HG03354 (cell line): ENCODE data around the gene WDPCP.
"Not testable (repeated sequence)": the region's sequence is repeated elsewhere in the genome, so short reads cannot be mapped to it uniquely, and the experiment has no call there.

ENCODE experiments used
- ATAC-seq: cut with Tn5 transposase; IDR thresholded peaks from one replicate; pipeline ENCODE4 v1.9.1; 2021; ENCODE audit warnings: mild to moderate bottlenecking; ENCODE audit not compliant: unreplicated experiment, poor library complexity, severe bottlenecking

Gene WDPCP

DNA sequence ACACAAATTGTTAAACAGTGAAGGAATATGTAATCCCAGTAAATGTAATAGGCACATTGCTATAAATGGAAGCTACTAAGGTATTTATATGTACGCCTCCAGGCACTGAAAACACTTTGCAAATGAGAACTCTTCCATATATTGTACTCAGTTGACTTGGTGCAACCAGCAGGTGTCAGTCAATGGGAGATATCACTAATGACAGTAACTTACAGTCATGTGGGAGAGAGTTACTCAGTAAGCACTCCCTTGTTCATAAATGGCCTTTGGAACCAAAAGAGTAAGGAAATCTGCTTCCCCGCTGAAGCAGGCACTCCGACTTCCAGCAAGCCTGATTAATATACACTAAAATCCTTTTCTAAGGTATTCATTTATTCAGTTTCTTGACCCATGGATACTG lies 6.4 kb upstream of the WDPCP start:
- ATAC-seq, result no peak

DNA sequence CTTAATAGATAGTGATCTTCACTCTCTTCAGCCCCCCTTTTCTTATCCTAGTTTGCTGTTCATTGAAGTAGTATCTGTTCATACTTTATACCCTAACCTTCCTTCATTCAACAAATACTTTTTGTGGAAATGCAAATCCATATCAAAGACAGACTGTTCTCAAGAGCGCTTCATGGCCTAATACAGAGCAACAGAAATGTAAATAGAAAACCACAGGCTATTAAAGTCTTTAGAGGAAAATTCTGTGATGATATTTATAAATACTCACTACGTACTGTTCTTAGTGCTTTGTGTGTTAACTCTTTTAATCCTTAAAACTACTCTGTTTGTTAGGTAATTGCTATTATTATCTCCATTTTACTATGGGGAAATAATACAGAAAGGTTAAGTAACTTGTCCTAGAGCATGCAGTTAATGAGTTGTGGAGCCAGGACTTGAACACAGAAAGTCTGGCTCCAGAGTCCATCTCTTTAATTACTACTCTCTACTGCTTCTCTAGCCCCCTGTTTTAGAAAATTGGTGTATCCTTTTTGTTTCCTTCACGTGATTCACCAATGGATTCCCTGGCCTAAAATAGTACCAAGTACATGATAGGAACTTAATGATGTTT lies 3.4 kb upstream of the WDPCP start:
- ATAC-seq, result no peak

DNA sequence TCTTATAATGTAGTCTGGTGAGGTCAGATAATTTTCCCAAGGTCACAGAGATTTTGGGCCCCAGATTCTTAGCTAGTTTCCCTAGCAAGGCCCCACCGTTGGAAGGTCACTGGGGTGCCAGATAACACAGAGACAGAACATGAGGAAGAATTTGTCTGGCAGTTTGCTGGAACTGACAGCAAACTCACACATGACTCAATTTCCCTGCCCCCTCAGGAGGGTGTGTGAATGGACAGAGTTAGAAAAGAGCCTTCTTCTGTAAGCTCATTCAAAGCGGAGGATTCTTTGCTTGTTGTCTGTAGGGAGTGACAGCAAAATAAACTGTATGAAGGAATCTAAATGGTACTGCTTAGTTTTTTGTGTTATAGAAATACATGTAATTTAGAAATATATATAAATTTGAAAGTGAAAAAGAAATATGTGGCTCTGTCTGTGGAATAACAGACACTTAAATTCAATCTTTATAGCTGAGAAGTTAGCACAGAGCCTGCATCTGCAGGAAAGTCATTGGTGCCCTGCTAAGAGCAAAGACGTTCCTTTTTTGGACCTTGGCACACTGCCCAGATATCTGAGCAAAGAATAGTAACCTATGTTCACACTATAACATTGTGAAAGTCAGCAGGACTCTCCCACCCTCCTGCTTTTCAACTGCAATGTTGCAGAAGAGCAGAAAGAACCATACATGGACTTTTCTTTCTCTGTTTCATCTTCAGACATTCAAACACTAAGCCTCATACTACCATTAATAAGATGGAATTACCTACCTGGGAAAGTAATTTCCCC lies 2.5 kb upstream of the WDPCP start:
- ATAC-seq, result no peak

DNA sequence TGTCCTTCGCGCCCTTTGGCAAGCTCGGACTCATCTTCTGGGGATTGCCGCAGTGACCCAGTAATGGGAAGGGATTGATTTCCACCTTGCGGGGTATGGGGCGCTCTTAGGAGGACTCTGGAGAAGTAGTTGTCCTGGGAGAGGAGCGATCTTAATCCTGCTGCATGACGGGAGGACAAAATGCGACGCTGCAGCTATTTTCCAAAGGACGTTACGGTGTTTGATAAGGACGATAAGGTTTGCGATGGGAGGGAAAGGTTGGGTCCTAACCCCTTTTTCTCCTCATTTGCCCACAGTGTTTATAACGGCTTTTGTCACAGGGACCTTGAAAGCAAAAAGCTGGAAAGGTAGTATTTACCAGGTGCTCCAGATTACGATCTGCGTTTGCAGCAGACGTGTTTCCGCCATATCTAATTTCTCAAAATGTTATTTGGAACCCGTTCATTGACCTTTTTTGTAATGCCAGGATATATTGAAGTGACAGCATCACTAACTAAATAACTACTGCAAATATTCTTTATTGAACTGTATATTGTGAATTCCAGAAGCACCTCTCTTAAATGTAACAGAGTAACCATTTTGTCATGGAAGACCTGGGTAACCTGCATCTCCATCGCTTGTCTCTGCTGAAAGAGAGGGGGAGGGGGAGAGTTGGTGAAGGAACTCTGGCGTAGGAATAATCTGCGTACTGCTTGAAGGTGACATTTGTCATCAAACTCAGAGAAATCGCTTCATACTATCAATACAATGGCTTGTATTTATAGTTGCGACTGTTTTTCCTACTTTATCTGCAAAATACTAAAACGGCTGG lies 1.1 kb upstream of the WDPCP start:
- peak; percentile 13 for ATAC-seq

DNA sequence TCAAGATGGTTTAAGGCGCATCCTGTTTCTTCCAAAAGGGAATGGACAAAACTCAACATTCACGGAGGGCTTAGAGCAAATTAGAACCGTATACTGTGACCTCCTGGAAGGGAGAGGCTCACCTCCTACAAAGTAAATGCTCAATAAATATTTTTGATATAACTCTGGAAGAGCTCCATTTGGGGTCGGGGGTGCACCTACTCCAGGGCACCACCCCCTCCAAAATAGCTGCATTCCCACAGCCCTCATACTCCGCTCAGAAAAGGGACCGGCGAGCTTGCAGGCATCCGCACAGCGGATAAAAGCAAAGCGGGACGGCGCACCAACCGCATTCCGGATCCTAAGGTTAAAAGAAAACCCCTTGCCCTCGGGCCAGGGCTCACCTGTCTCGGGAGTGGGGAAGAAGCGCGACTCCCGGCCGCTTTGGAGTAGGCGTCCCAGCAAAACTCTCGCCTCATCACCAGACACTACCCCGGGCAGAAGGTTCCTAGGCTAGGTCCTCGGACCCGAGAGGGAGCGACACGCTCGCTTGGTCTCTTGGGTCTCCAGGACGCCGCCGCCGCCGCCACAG lies 378 bp downstream of the WDPCP start:
- ATAC-seq, result no peak

- ATAC-seq, result no peak
Observed at GRCh38 chr2:63582873-63583272, 5.4 kb downstream of the WDPCP start.

DNA sequence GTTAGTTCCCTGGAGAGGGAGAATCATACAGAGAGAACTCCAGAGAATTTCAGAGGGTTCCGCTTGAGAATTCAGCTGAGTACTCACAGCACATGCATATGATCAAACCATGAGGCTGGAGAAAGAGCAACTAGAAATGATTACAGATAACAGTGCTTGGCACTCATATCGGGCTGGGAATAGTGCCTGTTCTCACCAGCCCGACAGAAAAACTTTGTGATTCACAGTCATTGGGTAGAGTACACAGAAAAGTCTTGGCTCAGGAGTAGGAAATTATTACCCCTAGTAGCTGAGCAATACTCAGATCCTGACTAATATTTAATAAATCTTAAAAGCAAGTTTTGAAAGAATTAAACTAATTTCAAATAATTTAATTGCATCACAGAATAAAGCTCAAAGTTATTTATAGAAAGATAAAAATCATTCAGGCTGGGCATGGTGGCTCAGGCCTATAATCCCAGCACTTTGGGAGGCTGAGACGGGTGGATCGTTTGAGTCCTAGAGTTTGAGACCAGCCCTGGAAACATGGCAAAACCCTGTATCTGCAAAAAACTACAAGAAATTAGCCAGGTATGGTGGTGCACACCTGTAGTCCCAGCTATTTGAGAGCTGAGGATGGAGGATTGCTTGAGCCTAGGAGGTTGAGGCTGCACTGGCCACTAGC lies 6.8 kb downstream of the WDPCP start:
- ATAC-seq, result no peak

GRCh38 chr2:63580651-63581297 lies 7.5 kb downstream of the WDPCP start:
- ATAC-seq, result no peak

- no peak for ATAC-seq
Observed at GRCh38 chr2:63578767-63579166, 9.5 kb downstream of the WDPCP start.

- no peak for ATAC-seq
Observed at GRCh38 chr2:63576546-63576945, 11.7 kb downstream of the WDPCP start.

- ATAC-seq, result not testable (repeated sequence)
Observed at GRCh38 chr2:63573726-63574345, 14.4 kb downstream of the WDPCP start.

DNA sequence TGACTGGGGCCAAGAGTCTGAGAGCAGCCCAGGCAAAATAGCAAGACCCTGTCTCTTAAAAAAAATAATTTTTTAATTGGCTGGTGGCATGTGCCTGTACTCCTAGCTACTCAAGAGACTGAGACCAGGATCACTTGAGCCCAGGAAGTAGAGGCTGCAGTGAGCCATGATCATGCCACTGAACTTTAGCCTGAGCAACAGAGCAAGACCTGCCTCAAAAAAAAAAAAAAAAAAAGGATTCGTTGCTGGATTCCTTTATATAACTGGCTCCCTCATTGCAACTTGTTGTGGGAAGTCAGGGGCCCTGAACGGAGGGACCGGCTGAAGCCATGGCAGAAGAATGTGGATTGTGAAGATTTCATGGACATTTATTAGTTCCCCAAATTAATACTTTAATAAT lies 15.3 kb downstream of the WDPCP start:
- not testable (repeated sequence) for ATAC-seq

DNA sequence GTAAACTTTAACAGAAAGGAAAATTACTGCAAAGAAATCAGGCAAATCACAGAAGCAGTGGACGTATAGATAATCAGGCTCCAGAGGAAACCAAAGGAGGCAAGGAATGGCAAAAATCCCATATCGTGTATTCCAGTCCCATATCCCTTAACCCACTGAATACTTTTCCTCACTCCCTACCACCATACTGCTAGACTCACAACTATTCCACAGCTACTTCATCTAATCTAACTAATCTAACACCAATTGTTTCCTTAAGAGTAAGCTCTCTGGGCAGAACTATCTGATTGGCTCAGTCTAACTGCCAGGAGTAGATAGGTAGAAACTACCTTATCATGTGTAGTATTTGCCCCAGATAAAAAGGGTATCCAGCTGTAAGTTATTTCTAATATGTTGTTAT lies 16.3 kb downstream of the WDPCP start:
- ATAC-seq, result no peak

DNA sequence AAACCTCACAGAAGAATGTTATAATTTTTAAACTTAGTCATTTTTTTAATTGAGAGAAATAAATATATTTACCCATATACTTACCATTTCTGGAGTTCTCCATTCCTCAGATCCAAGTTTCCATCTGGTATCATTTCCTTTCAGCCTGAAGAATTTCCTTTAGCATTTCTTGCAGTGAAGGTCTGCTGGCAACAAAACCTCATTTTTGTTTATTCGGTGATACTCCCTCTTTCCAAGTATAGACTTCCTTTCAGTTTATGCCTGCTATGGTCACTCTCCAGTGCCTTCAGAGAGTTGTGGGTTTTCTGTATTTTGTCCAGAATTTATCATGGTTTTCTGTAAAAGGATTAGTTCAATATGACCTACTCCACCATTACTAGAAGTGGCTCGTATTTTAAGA lies 17.0 kb downstream of the WDPCP start:
- ATAC-seq, result no peak

GRCh38 chr2:63569740-63570139 lies 18.5 kb downstream of the WDPCP start:
- ATAC-seq, result peak; percentile 56

GRCh38 chr2:63562751-63563150 lies 25.5 kb downstream of the WDPCP start:
- no peak for ATAC-seq

DNA sequence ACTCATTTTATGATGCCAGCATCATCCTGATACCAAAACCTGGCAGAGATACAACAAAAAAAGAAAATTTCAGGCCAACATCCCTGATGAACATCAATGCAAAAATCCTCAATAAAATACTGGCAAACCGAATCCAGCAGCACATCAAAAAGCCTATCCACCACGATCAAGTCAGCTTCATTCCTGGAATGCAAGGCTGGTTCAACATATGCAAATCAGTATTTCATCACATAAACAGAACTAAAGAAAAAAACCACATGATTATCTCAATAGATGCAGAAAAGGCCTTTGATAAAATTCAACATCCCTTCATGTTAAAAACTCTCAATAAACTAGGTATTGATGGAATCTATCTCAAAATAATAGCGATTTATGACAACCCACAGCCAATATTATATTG lies 29.4 kb downstream of the WDPCP start:
- ATAC-seq, result not testable (repeated sequence)

GRCh38 chr2:63557819-63558218 lies 30.5 kb downstream of the WDPCP start:
- not testable (repeated sequence) for ATAC-seq

DNA sequence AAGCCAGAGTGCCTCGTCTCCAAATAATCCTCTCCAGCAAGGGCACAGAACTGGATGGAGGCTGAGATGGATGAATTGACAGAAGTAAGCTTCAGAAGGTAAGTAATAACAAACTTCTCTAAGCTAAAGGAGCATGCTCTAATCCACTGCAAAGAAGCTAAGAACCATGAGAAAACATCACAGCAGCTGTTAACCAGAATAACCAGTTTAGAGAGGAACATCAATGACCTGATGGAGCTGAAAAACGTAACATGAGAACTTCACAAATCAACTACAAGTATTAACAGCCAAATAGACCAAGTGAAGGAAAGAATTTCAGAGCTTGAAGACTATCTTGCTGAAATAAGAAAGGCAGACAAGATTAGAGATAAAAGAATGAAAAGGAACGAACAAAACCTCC lies 32.3 kb downstream of the WDPCP start:
- no peak for ATAC-seq
